ENCODE measurements around the gene CCDC33.

Gene CCDC33

GRCh38 chr15:74235962-74236361 lies at the start of gene CCDC33:
CCDC33 (plus strand) TSS chr15:74236326; CDS start chr15:74236720, 394 bp downstream.
- TF ChIP-seq CSDC2 (CRISPR knock-in tag; IDR thresholded peaks at IDR 0.05) (no peak), ZFP30 (CRISPR knock-in tag; IDR thresholded peaks at IDR 0.05) (no peak), BACH2 (CRISPR knock-in tag; IDR thresholded peaks at IDR 0.05; ENCODE audit: borderline replicate concordance) (no peak), ARNTL (CRISPR knock-in tag; IDR thresholded peaks at IDR 0.05; ENCODE audit: borderline replicate concordance, low read depth) (no peak), OSR1 (CRISPR knock-in tag; IDR thresholded peaks at IDR 0.05) (no peak), CSRNP3 (CRISPR knock-in tag; IDR thresholded peaks at IDR 0.05) (no peak), ESRRG (CRISPR knock-in tag; IDR thresholded peaks at IDR 0.05) (no peak), CREB5 (CRISPR knock-in tag; IDR thresholded peaks at IDR 0.05; ENCODE audit: low read depth) (no peak), ZFP3 (CRISPR knock-in tag; IDR thresholded peaks at IDR 0.05) (no peak), GLIS3 (CRISPR knock-in tag; IDR thresholded peaks at IDR 0.05) (no peak), ZNF70 (CRISPR knock-in tag; IDR thresholded peaks at IDR 0.05) (no peak), ZC3H10 (CRISPR knock-in tag; IDR thresholded peaks at IDR 0.05) (no peak), TSHZ2 (CRISPR knock-in tag; IDR thresholded peaks at IDR 0.05) (no peak)
- ATAC-seq = no peak

- TF ChIP-seq ZNF70 (CRISPR knock-in tag; IDR thresholded peaks at IDR 0.05) (no peak), ARNTL (CRISPR knock-in tag; IDR thresholded peaks at IDR 0.05; ENCODE audit: borderline replicate concordance, low read depth) (no peak), ESRRG (CRISPR knock-in tag; IDR thresholded peaks at IDR 0.05) (no peak), ZFP30 (CRISPR knock-in tag; IDR thresholded peaks at IDR 0.05) (no peak), RARB (CRISPR knock-in tag; IDR thresholded peaks at IDR 0.05) (no peak), TSHZ2 (CRISPR knock-in tag; IDR thresholded peaks at IDR 0.05) (no peak), TOX (CRISPR knock-in tag; IDR thresholded peaks at IDR 0.05; ENCODE audit: borderline replicate concordance) (no peak), POU6F1 (CRISPR knock-in tag; IDR thresholded peaks at IDR 0.05; ENCODE audit: borderline replicate concordance, low read depth) (no peak), BACH2 (CRISPR knock-in tag; IDR thresholded peaks at IDR 0.05; ENCODE audit: borderline replicate concordance) (no peak), CSRNP3 (CRISPR knock-in tag; IDR thresholded peaks at IDR 0.05) (no peak), CSDC2 (CRISPR knock-in tag; IDR thresholded peaks at IDR 0.05) (no peak), OSR1 (CRISPR knock-in tag; IDR thresholded peaks at IDR 0.05) (no peak), ZFP3 (CRISPR knock-in tag; IDR thresholded peaks at IDR 0.05) (no peak), PPARA (CRISPR knock-in tag; IDR thresholded peaks at IDR 0.05; ENCODE audit: borderline replicate concordance) (no peak)
- TF ChIP-seq, protein P1, sequence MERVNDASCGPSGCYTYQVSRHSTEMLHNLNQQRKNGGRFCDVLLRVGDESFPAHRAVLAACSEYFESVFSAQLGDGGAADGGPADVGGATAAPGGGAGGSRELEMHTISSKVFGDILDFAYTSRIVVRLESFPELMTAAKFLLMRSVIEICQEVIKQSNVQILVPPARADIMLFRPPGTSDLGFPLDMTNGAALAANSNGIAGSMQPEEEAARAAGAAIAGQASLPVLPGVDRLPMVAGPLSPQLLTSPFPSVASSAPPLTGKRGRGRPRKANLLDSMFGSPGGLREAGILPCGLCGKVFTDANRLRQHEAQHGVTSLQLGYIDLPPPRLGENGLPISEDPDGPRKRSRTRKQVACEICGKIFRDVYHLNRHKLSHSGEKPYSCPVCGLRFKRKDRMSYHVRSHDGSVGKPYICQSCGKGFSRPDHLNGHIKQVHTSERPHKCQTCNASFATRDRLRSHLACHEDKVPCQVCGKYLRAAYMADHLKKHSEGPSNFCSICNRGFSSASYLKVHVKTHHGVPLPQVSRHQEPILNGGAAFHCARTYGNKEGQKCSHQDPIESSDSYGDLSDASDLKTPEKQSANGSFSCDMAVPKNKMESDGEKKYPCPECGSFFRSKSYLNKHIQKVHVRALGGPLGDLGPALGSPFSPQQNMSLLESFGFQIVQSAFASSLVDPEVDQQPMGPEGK (CRISPR knock-in tag; IDR thresholded peaks at IDR 0.05; ENCODE audit: borderline replicate concordance) = no peak
These were observed 47.9 kb upstream of the CCDC33 start for GRCh38 chr15:74188216-74188615.

More at GRCh38 chr15:74188216-74188615, 47.9 kb upstream of the CCDC33 start:
- ATAC-seq = no peak

Measured in SK-N-SH treated with all-trans-retinoic acid at 6 μM for 48 hours (cell line).